Stimulated activated CD8-positive, alpha-beta memory T cell treated with anti-CD3 and anti-CD28 coated beads, Interleukin-4, amount 100 ng/mL, for 48 hours (primary cell): ENCODE data around the gene HELB.
A peak's percentile ranks its signal among the peaks of the same experiment; 100 is the strongest.

Experiments
- DNase-seq: peaks from one replicate; pipeline ENCODE4 v3.0.0-alpha.2; 2020

The HELB gene

GRCh38 chr12:66301944-66302826 is at the start of gene HELB:
TSS of gene HELB (plus strand) at chr12:66302493. CDS start at chr12:66302604, 111 bp downstream.
- DNase-seq = peak; percentile 99

GRCh38 chr12:66252771-66253170 is 49.5 kb upstream of the HELB start:
- DNase-seq = no peak

GRCh38 chr12:66255737-66256136 is 46.6 kb upstream of the HELB start:
- DNase-seq = no peak

- no peak for DNase-seq
These were observed 44.3 kb upstream of the HELB start for GRCh38 chr12:66258011-66258410.

GRCh38 chr12:66262737-66263136 is 39.6 kb upstream of the HELB start:
- no peak for DNase-seq

GRCh38 chr12:66268562-66268961 is 33.7 kb upstream of the HELB start:
- DNase-seq = no peak

- no peak for DNase-seq
These were observed 33.2 kb upstream of the HELB start for GRCh38 chr12:66269142-66269541.

GRCh38 chr12:66269757-66270383 is 32.4 kb upstream of the HELB start:
- no peak for DNase-seq

GRCh38 chr12:66270613-66271012 is 31.7 kb upstream of the HELB start:
- no peak for DNase-seq

- DNase-seq = no peak
These were observed 29.6 kb upstream of the HELB start for GRCh38 chr12:66272650-66273049.

- DNase-seq = no peak
These were observed 29.1 kb upstream of the HELB start for GRCh38 chr12:66273147-66273546.

- DNase-seq = no peak
These were observed 27.3 kb upstream of the HELB start for GRCh38 chr12:66275040-66275439.

GRCh38 chr12:66279123-66279712 is 23.1 kb upstream of the HELB start:
- DNase-seq = no peak

GRCh38 chr12:66280561-66280960 is 21.7 kb upstream of the HELB start:
- no peak for DNase-seq

GRCh38 chr12:66282244-66282643 is 20.0 kb upstream of the HELB start:
- no peak for DNase-seq

- no peak for DNase-seq
These were observed 15.0 kb upstream of the HELB start for GRCh38 chr12:66287275-66287674.

GRCh38 chr12:66288121-66288520 is 14.2 kb upstream of the HELB start:
- DNase-seq = peak; percentile 42

GRCh38 chr12:66289485-66289884 is 12.8 kb upstream of the HELB start:
- no peak for DNase-seq

GRCh38 chr12:66290716-66291200 is 11.5 kb upstream of the HELB start:
- no peak for DNase-seq

- no peak for DNase-seq
These were observed 6.1 kb upstream of the HELB start for GRCh38 chr12:66296176-66296683.

GRCh38 chr12:66297080-66297479 is 5.2 kb upstream of the HELB start:
- DNase-seq = no peak

GRCh38 chr12:66297923-66298322 is 4.4 kb upstream of the HELB start:
- DNase-seq = no peak

- DNase-seq = no peak
These were observed 505 bp downstream of the HELB start for GRCh38 chr12:66302827-66303169.

- DNase-seq = peak; percentile 40
These were observed 1.1 kb downstream of the HELB start for GRCh38 chr12:66303316-66303804.
